MM.1S (cell line): ENCODE results near the gene AGPAT3.

Experiments
- DNase-seq: peaks from one replicate; pipeline ENCODE4 v3.0.0-alpha.2; 2015
- H2AFZ ChIP-seq: fragments of 300-600 bp; sonication (generic); 2 replicates; pipeline ENCODE4 v1.6.0; 2016; ENCODE audit warnings: antibody characterized with exemption, low read length
- H3F3A ChIP-seq: fragments of 300-600 bp; sonication (generic); 2 replicates; pipeline ENCODE4 v1.6.1; 2016; ENCODE audit warnings: mild to moderate bottlenecking, antibody characterized with exemption, low read length, moderate library complexity, mixed read lengths; ENCODE audit not compliant: insufficient read depth
- H3K27ac ChIP-seq: fragments of 300-600 bp; sonication (generic); 2 replicates; pipeline ENCODE4 v1.5.1; 2016; ENCODE audit warnings: mild to moderate bottlenecking, low read length
- H3K27me3 ChIP-seq: fragments of 300-600 bp; sonication (generic); replicated peaks from 2 replicates; pipeline ENCODE4 v1.6.0; 2016; ENCODE audit warnings: low read length; ENCODE audit not compliant: insufficient read depth
- H3K36me3 ChIP-seq: fragments of 300-600 bp; sonication (generic); replicated peaks from 2 replicates; pipeline ENCODE4 v1.6.1; 2016; ENCODE audit warnings: mild to moderate bottlenecking, low read length, mixed read lengths; ENCODE audit not compliant: insufficient read depth
- H3K4me1 ChIP-seq: fragments of 300-600 bp; sonication (generic); 2 replicates; pipeline ENCODE4 v1.6.1; 2016; ENCODE audit warnings: low read length, mixed read lengths
- H3K4me2 ChIP-seq: fragments of 300-600 bp; sonication (generic); 2 replicates; pipeline ENCODE4 v1.6.0; 2016; ENCODE audit warnings: low read depth, low read length
- H3K4me3 ChIP-seq: fragments of 300-600 bp; sonication (generic); 2 replicates; pipeline ENCODE4 v1.5.1; 2016; ENCODE audit warnings: low read length, mixed read lengths
- H3K79me2 ChIP-seq: fragments of 300-600 bp; sonication (generic); 2 replicates; pipeline ENCODE4 v1.6.1; 2016; ENCODE audit warnings: mixed run types, low read length, mixed read lengths
- H3K9ac ChIP-seq: fragments of 300-600 bp; sonication (generic); 2 replicates; pipeline ENCODE4 v1.6.1; 2016; ENCODE audit warnings: low read length, mixed read lengths
- H3K9me2 ChIP-seq: fragments of 300-600 bp; sonication (generic); replicated peaks from 2 replicates; pipeline ENCODE4 v1.6.1; 2016; ENCODE audit warnings: mild to moderate bottlenecking, low read length, mixed read lengths; ENCODE audit not compliant: insufficient read depth
- H3K9me3 ChIP-seq: fragments of 300-600 bp; sonication (generic); replicated peaks from 2 replicates; pipeline ENCODE4 v1.6.1; 2016; ENCODE audit warnings: mild to moderate bottlenecking, low read length, mixed read lengths; ENCODE audit not compliant: insufficient read depth
- H4K20me1 ChIP-seq: fragments of 300-600 bp; sonication (generic); 2 replicates; pipeline ENCODE4 v1.6.1; 2016; ENCODE audit warnings: mild to moderate bottlenecking, low read length, moderate library complexity, mixed read lengths; ENCODE audit not compliant: insufficient read depth
- CTCF ChIP-seq: fragments of 300-600 bp; sonication (generic); IDR thresholded peaks from 2 replicates; pipeline ENCODE4 v1.5.1; 2016; ENCODE audit warnings: antibody characterized with exemption, low read length, mixed read lengths
- EZH2 ChIP-seq: fragments of 300-600 bp; sonication (generic); optimal IDR thresholded peaks from 2 replicates; pipeline ENCODE3; 2017; ENCODE audit warnings: low read depth, mild to moderate bottlenecking, antibody characterized with exemption, low read length, mixed read lengths
- EZH2phosphoT487 ChIP-seq: fragments of 300-600 bp; sonication (generic); IDR thresholded peaks from 2 replicates; pipeline ENCODE4 v1.6.1; 2018; ENCODE audit warnings: antibody characterized with exemption, low read length

Gene AGPAT3

GRCh38 chr21:43949499-43950208 is 84.6 kb downstream of the AGPAT3 start:
- peak overlapping the region; percentile 40; the same call in 1 of the 2 replicates for H3K27ac ChIP-seq

GRCh38 chr21:43950481-43950880 is 85.5 kb downstream of the AGPAT3 start:
- Histone ChIP-seq H3K4me2 (no peak overlapping the region), H2AFZ (no peak overlapping the region), H3K9ac (no peak overlapping the region), H3K9me2 (no peaks in the 10 kb centered on the region), H3F3A (no peaks in the 10 kb centered on the region; the same call in 1 of the 2 replicates), H3K27ac (no peak overlapping the region), H4K20me1 (peaks cover 8% of the 10 kb centered on the region; the same call in 1 of the 2 replicates), H3K4me1 (peaks cover 13% of the 10 kb centered on the region), H3K9me3 (no peaks in the 10 kb centered on the region), H3K4me3 (no peak overlapping the region), H3K27me3 (no peaks in the 10 kb centered on the region), H3K36me3 (no peaks in the 10 kb centered on the region), H3K79me2 (peaks cover 82% of the 10 kb centered on the region)
- no peak for DNase-seq
- no peak for TF ChIP-seq EZH2

More at GRCh38 chr21:43949499-43950208, 84.6 kb downstream of the AGPAT3 start:
- Histone ChIP-seq H3K4me3 (no peak overlapping the region), H2AFZ (no peak overlapping the region), H3K9ac (no peak overlapping the region), H3K79me2 (peaks cover 83% of the 10 kb centered on the region), H3F3A (no peaks in the 10 kb centered on the region; the same call in 1 of the 2 replicates), H3K27me3 (no peaks in the 10 kb centered on the region), H3K4me1 (peaks cover 13% of the 10 kb centered on the region), H4K20me1 (peaks cover 8% of the 10 kb centered on the region; the same call in 1 of the 2 replicates), H3K4me2 (peak overlapping the region; percentile 14), H3K9me3 (no peaks in the 10 kb centered on the region), H3K36me3 (no peaks in the 10 kb centered on the region), H3K9me2 (no peaks in the 10 kb centered on the region)
- no peak for TF ChIP-seq EZH2phosphoT487
- TF ChIP-seq EZH2 = no peak
- TF ChIP-seq CTCF = no peak; the same call in 1 of the 2 replicates
- peak; percentile 71 for DNase-seq

- Histone ChIP-seq H3K79me2 (peaks cover 81% of the 10 kb centered on the region), H3K4me3 (no peak overlapping the region), H3K4me2 (no peak overlapping the region), H3K9ac (no peak overlapping the region), H3K9me3 (no peaks in the 10 kb centered on the region), H3K4me1 (peaks cover 13% of the 10 kb centered on the region), H4K20me1 (peaks cover 8% of the 10 kb centered on the region; the same call in 1 of the 2 replicates), H3K27me3 (no peaks in the 10 kb centered on the region), H3F3A (no peaks in the 10 kb centered on the region; the same call in 1 of the 2 replicates), H3K36me3 (no peaks in the 10 kb centered on the region), H3K27ac (no peak overlapping the region), H3K9me2 (no peaks in the 10 kb centered on the region), H2AFZ (no peak overlapping the region)
- TF ChIP-seq CTCF (no peak), EZH2 (no peak), EZH2phosphoT487 (no peak)
- no peak for DNase-seq
Measured at GRCh38 chr21:43950936-43951335, 85.9 kb downstream of the AGPAT3 start.
